T follicular helper cell (primary cell): Measurements from ENCODE around the gene TMEM131L.
"Not testable (repeated sequence)": the region's sequence is repeated elsewhere in the genome, so short reads cannot be mapped to it uniquely, and the experiment has no call there.

ENCODE experiments used
- DNase-seq: peaks from one replicate; pipeline ENCODE4 v3.0.0-alpha.2; 2020; ENCODE audit warnings: low read depth

Gene TMEM131L

GRCh38 chr4:153541456-153542096 lies 75.4 kb downstream of the TMEM131L start:
- DNase-seq: no peak

- DNase-seq: no peak
These were observed 76.0 kb downstream of the TMEM131L start for GRCh38 chr4:153542131-153542530.

GRCh38 chr4:153542834-153543233 lies 76.7 kb downstream of the TMEM131L start:
- no peak for DNase-seq

- DNase-seq: no peak
These were observed 77.2 kb downstream of the TMEM131L start for GRCh38 chr4:153543351-153543750.

- no peak for DNase-seq
These were observed 79.7 kb downstream of the TMEM131L start for GRCh38 chr4:153545822-153546221.

GRCh38 chr4:153546280-153546679 lies 80.1 kb downstream of the TMEM131L start:
- DNase-seq: no peak

- no peak for DNase-seq
These were observed 81.4 kb downstream of the TMEM131L start for GRCh38 chr4:153547520-153547919.

- DNase-seq: not testable (repeated sequence)
These were observed 82.7 kb downstream of the TMEM131L start for GRCh38 chr4:153548907-153549306.

GRCh38 chr4:153549405-153549804 lies 83.2 kb downstream of the TMEM131L start:
- DNase-seq: no peak

- DNase-seq: no peak
These were observed 87.1 kb downstream of the TMEM131L start for GRCh38 chr4:153553155-153553818.

GRCh38 chr4:153553819-153554170 lies 87.6 kb downstream of the TMEM131L start:
- DNase-seq: no peak

GRCh38 chr4:153555730-153556434 lies 89.7 kb downstream of the TMEM131L start:
- no peak for DNase-seq

- no peak for DNase-seq
These were observed 90.3 kb downstream of the TMEM131L start for GRCh38 chr4:153556435-153556815.

- DNase-seq: no peak
These were observed 94.7 kb downstream of the TMEM131L start for GRCh38 chr4:153560908-153561307.

GRCh38 chr4:153564630-153565525 lies 98.7 kb downstream of the TMEM131L start:
- DNase-seq: no peak

- no peak for DNase-seq
These were observed 100.5 kb downstream of the TMEM131L start for GRCh38 chr4:153566631-153567150.

- DNase-seq: not testable (repeated sequence)
These were observed 101.5 kb downstream of the TMEM131L start for GRCh38 chr4:153567660-153568059.

- no peak for DNase-seq
These were observed 104.2 kb downstream of the TMEM131L start for GRCh38 chr4:153570228-153570973.

- DNase-seq: no peak
These were observed 104.9 kb downstream of the TMEM131L start for GRCh38 chr4:153571006-153571545.

- no peak for DNase-seq
These were observed 106.4 kb downstream of the TMEM131L start for GRCh38 chr4:153572609-153573008.

- DNase-seq: no peak
These were observed 107.1 kb downstream of the TMEM131L start for GRCh38 chr4:153573221-153573620.
